Adipocyte (in vitro differentiated cells): ENCODE results near the gene COL6A1.
A peak's percentile ranks its signal among the peaks of the same experiment; 100 is the strongest.

Source experiments
- DNase-seq: peaks from one replicate; pipeline ENCODE4 v3.0.0-alpha.2; 2015; ENCODE audit warnings: low read depth
- H3K27me3 ChIP-seq: replicated peaks from 2 replicates; pipeline ENCODE4 v1.7.0; 2013; ENCODE audit warnings: mild to moderate bottlenecking, low read length, moderate library complexity; ENCODE audit not compliant: control insufficient read depth, insufficient read depth
- H3K36me3 ChIP-seq: 2 replicates; pipeline ENCODE4 v1.7.0; 2013; ENCODE audit warnings: low read length, mild to moderate bottlenecking, moderate library complexity; ENCODE audit not compliant: control insufficient read depth, insufficient read depth, severe bottlenecking
- H3K4me1 ChIP-seq: 2 replicates; pipeline ENCODE4 v1.7.0; 2013; ENCODE audit warnings: mild to moderate bottlenecking, low read length, moderate library complexity; ENCODE audit not compliant: control insufficient read depth, insufficient read depth
- H3K4me3 ChIP-seq: 2 replicates; pipeline ENCODE4 v1.7.0; 2013; ENCODE audit warnings: mild to moderate bottlenecking, low read length, moderate library complexity
- H3K9ac ChIP-seq: 2 replicates; pipeline ENCODE4 v1.7.0; 2013; ENCODE audit warnings: mild to moderate bottlenecking, low read length, moderate library complexity
- H3K9me3 ChIP-seq: 2 replicates; pipeline ENCODE4 v1.7.0; 2013; ENCODE audit warnings: mild to moderate bottlenecking, low read length, moderate library complexity; ENCODE audit not compliant: control insufficient read depth

The COL6A1 gene

GRCh38 chr21:45994759-45995685 lies 13.5 kb downstream of the COL6A1 start:
- H3K36me3 ChIP-seq = peaks cover 96% of the 10 kb centered on the region
- DNase-seq = no peak
- peaks cover 54% of the 10 kb centered on the region for H3K4me1 ChIP-seq
- no peaks in the 10 kb centered on the region for H3K9me3 ChIP-seq
- peak overlapping the region; percentile 80 for H3K9ac ChIP-seq
- H3K27me3 ChIP-seq = no peaks in the 10 kb centered on the region
- H3K4me3 ChIP-seq = no peak overlapping the region

- Histone ChIP-seq H3K9me3 (no peaks in the 10 kb centered on the region), H3K36me3 (peaks cover 94% of the 10 kb centered on the region), H3K4me3 (no peak overlapping the region), H3K9ac (peak overlapping the region; percentile 80), H3K27me3 (no peaks in the 10 kb centered on the region), H3K4me1 (peaks cover 51% of the 10 kb centered on the region)
- peak; percentile 15 for DNase-seq
Measured at GRCh38 chr21:45995686-45996179, 14.2 kb downstream of the COL6A1 start.

- Histone ChIP-seq H3K4me1 (peaks cover 46% of the 10 kb centered on the region), H3K27me3 (no peaks in the 10 kb centered on the region), H3K36me3 (peaks cover 96% of the 10 kb centered on the region), H3K4me3 (no peak overlapping the region), H3K9me3 (no peaks in the 10 kb centered on the region), H3K9ac (peak overlapping the region; percentile 80)
- no peak for DNase-seq
Measured at GRCh38 chr21:45996311-45997204, 15.0 kb downstream of the COL6A1 start.

- H3K9ac ChIP-seq = no peak overlapping the region
- no peaks in the 10 kb centered on the region for H3K27me3 ChIP-seq
- no peak for DNase-seq
- peaks cover 40% of the 10 kb centered on the region for H3K4me1 ChIP-seq
- H3K36me3 ChIP-seq = peaks cover 96% of the 10 kb centered on the region
- no peaks in the 10 kb centered on the region for H3K9me3 ChIP-seq
- no peak overlapping the region for H3K4me3 ChIP-seq
Measured at GRCh38 chr21:45997205-45997494, 15.6 kb downstream of the COL6A1 start.

GRCh38 chr21:45997495-45998275 lies 16.1 kb downstream of the COL6A1 start:
- peaks cover 95% of the 10 kb centered on the region for H3K36me3 ChIP-seq
- no peaks in the 10 kb centered on the region for H3K9me3 ChIP-seq
- H3K27me3 ChIP-seq = no peaks in the 10 kb centered on the region
- no peak for DNase-seq
- no peak overlapping the region for H3K4me3 ChIP-seq
- H3K9ac ChIP-seq = peak overlapping the region; percentile 58
- peaks cover 34% of the 10 kb centered on the region for H3K4me1 ChIP-seq

- Histone ChIP-seq H3K9ac (no peak overlapping the region), H3K4me3 (no peak overlapping the region), H3K36me3 (peaks cover 95% of the 10 kb centered on the region), H3K27me3 (no peaks in the 10 kb centered on the region), H3K4me1 (peaks cover 28% of the 10 kb centered on the region), H3K9me3 (no peaks in the 10 kb centered on the region)
- DNase-seq = no peak
Measured at GRCh38 chr21:45998276-45998701, 16.7 kb downstream of the COL6A1 start.

GRCh38 chr21:45998871-45999580 lies 17.5 kb downstream of the COL6A1 start:
- Histone ChIP-seq H3K4me1 (peaks cover 21% of the 10 kb centered on the region), H3K9ac (no peak overlapping the region), H3K36me3 (peaks cover 96% of the 10 kb centered on the region), H3K9me3 (no peaks in the 10 kb centered on the region), H3K4me3 (no peak overlapping the region), H3K27me3 (no peaks in the 10 kb centered on the region)
- no peak for DNase-seq

GRCh38 chr21:45999581-46000181 lies 18.1 kb downstream of the COL6A1 start:
- Histone ChIP-seq H3K9ac (no peak overlapping the region), H3K36me3 (peaks cover 96% of the 10 kb centered on the region), H3K27me3 (no peaks in the 10 kb centered on the region), H3K4me1 (peaks cover 14% of the 10 kb centered on the region), H3K9me3 (no peaks in the 10 kb centered on the region), H3K4me3 (no peak overlapping the region)
- DNase-seq = no peak

- peaks cover 94% of the 10 kb centered on the region for H3K36me3 ChIP-seq
- peaks cover 9% of the 10 kb centered on the region for H3K4me1 ChIP-seq
- H3K9ac ChIP-seq = no peak overlapping the region
- no peaks in the 10 kb centered on the region for H3K9me3 ChIP-seq
- H3K27me3 ChIP-seq = no peaks in the 10 kb centered on the region
- H3K4me3 ChIP-seq = no peak overlapping the region
- no peak for DNase-seq
Measured at GRCh38 chr21:46000182-46000730, 18.7 kb downstream of the COL6A1 start.
